Gastrocnemius medialis (tissue), 4 donors: ENCODE results near the gene LDLRAD3. TPM values are rescaled to one million over a fixed set of nuclear protein-coding genes. Genes with fewer than 3 reads are reported as not detected.

Experiments used
- ATAC-seq, 2 donors: fragments of 150-250 bp; one replicate each; pipeline ENCODE4 v1.9.1; 2016
- DNase-seq, 2 donors: peaks; one replicate each; pipeline ENCODE4 v3.0.0-alpha.2; 2019
- H3K27ac ChIP-seq, 4 donors: fragments of 200-600 bp; sonication (generic); 1 replicate in 1 of 4; 2 replicates in 3 of 4; pipeline ENCODE4 v1.5.1; 2016 to 2018; ENCODE audit warnings: mild to moderate bottlenecking in 2 of 4, moderate library complexity in 1 of 4
- H3K27me3 ChIP-seq, 3 donors: fragments of 200-600 bp; sonication (generic) in 2 of 3; 1 replicate in 1 of 3; 2 replicates in 2 of 3; pipeline versions ENCODE4 v1.5.1 to v1.6.0; 2016 to 2019; ENCODE audit warnings: mild to moderate bottlenecking in 1 of 3, moderate library complexity in 1 of 3
- H3K36me3 ChIP-seq, 2 donors: fragments of 200-600 bp; sonication (generic) in 1 of 2; one replicate each; pipeline ENCODE4 v1.5.1; 2017 to 2018
- H3K4me1 ChIP-seq, 2 donors: fragments of 200-600 bp; sonication (generic) in 1 of 2; one replicate each; pipeline ENCODE4 v1.5.1; 2016 to 2017; ENCODE audit warnings: mild to moderate bottlenecking in 2 of 2
- H3K4me3 ChIP-seq, 4 donors: fragments of 200-600 bp; sonication (generic) in 3 of 4; 1 replicate in 1 of 4; 2 replicates in 3 of 4; pipeline ENCODE4 v1.5.1; 2016 to 2019; ENCODE audit warnings: mild to moderate bottlenecking in 2 of 4
- H3K9me3 ChIP-seq, 3 donors: fragments of 200-600 bp; sonication (generic) in 2 of 3; 1 replicate in 1 of 3; 2 replicates in 2 of 3; pipeline ENCODE4 v1.5.1; 2016 to 2019
- CTCF ChIP-seq, 5 experiments: fragments of 450-650 bp in 3 of 5; fragments of 200-600 bp in 2 of 5; sonication (generic) in 2 of 5; IDR thresholded peaks in 4 of 5; conservative IDR thresholded peaks in 1 of 5; 1 replicate in 4 of 5; 2 replicates in 1 of 5; pipeline ENCODE4 v1.5.1; 2016 to 2019; ENCODE audit warnings: antibody characterized with exemption in 5 of 5, mild to moderate bottlenecking in 3 of 5, moderate library complexity in 3 of 5
- POLR2A ChIP-seq, 2 donors: fragments of 450-650 bp; IDR thresholded peaks; one replicate each; pipeline ENCODE4 v1.6.1; 2017; ENCODE audit warnings: antibody characterized with exemption in 2 of 2, mild to moderate bottlenecking in 2 of 2, moderate library complexity in 2 of 2
- in situ Hi-C, 4 donors: fragments of 200-750 bp; cut with MboI; loops; one replicate each; pipeline versions ENCODE4 v1.15.0 to v1.8.0; 2017; ENCODE audit warnings: low sequenced_read_pairs in 4 of 4
- intact Hi-C: fragments of 100-400 bp; cut with DNase I; formaldehyde crosslinking; loops from one replicate; pipeline ENCODE4 v1.15.1; 2023; ENCODE audit warnings: low total_unique reads
- total RNA-seq, 4 donors: library from RNA; depleted of rRNA; stranded (reverse); fragments of >200 nt; gene quantifications; one replicate each; pipeline versions ENCODE4 v1.1.0 to v1.2.3, GENCODE V29; 2016

LDLRAD3 gene
- total RNA-seq, 4 donors from 2014 or later: 6.1 to 12.8 (median 11.8) TPM

GRCh38 chr11:36141196-36141953, 197.5 kb downstream of the LDLRAD3 start:
- no peak for ATAC-seq
- no peaks in the 10 kb centered on the region for H3K9me3 ChIP-seq
- no peak for DNase-seq
- H3K27me3 ChIP-seq: no peaks in the 10 kb centered on the region
- H3K27ac ChIP-seq: no peak overlapping the region
- intact Hi-C loops (no loop called here), in situ Hi-C loops (loop anchor here in 1 of 4 donors (25.0 kb wide), 1 partner anchor 529 kb away; the partner anchor contains the start of gene FJX1)
- H3K4me3 ChIP-seq: no peak overlapping the region
- no peaks in the 10 kb centered on the region for H3K36me3 ChIP-seq
- no peaks in the 10 kb centered on the region for H3K4me1 ChIP-seq
- TF ChIP-seq POLR2A (IDR thresholded peaks at IDR 0.05): no peak
- TF ChIP-seq CTCF (IDR thresholded peaks at IDR 0.05 in 4 of 5, conservative IDR thresholded peaks at IDR 0.05 in 1 of 5): no peak

- Histone ChIP-seq H3K27me3 (no peaks in the 10 kb centered on the region), H3K27ac (no peak overlapping the region), H3K4me3 (no peak overlapping the region), H3K36me3 (no peaks in the 10 kb centered on the region), H3K9me3 (no peaks in the 10 kb centered on the region), H3K4me1 (no peaks in the 10 kb centered on the region)
- DNase-seq (no peak), ATAC-seq (no peak)
- in situ Hi-C loops: loop anchor here in 1 of 4 donors (25.0 kb wide), 1 partner anchor 530 kb away; the partner anchor contains the start of gene FJX1
- intact Hi-C loops: no loop called here
- no peak for TF ChIP-seq CTCF (IDR thresholded peaks at IDR 0.05 in 4 of 5, conservative IDR thresholded peaks at IDR 0.05 in 1 of 5)
- no peak for TF ChIP-seq POLR2A (IDR thresholded peaks at IDR 0.05)
Measured at GRCh38 chr11:36141956-36142355, 198.1 kb downstream of the LDLRAD3 start.

- in situ Hi-C loops: loop anchor here in 1 of 4 donors (25.0 kb wide), 1 partner anchor 530 kb away; the partner anchor contains the start of gene FJX1
- no peak for DNase-seq
- no peak for TF ChIP-seq CTCF (IDR thresholded peaks at IDR 0.05 in 4 of 5, conservative IDR thresholded peaks at IDR 0.05 in 1 of 5)
- ATAC-seq: no peak
- H3K4me3 ChIP-seq: no peak overlapping the region
- H3K4me1 ChIP-seq: no peaks in the 10 kb centered on the region
- H3K36me3 ChIP-seq: no peaks in the 10 kb centered on the region
- no peak overlapping the region for H3K27ac ChIP-seq
- H3K9me3 ChIP-seq: no peaks in the 10 kb centered on the region
- intact Hi-C loops: no loop called here
- no peaks in the 10 kb centered on the region for H3K27me3 ChIP-seq
Measured at GRCh38 chr11:36142439-36142838, 198.6 kb downstream of the LDLRAD3 start.

- intact Hi-C loops (no loop called here), in situ Hi-C loops (loop anchor here in 1 of 4 donors (25.0 kb wide), 1 partner anchor 531 kb away; the partner anchor contains the start of gene FJX1)
- no peak for DNase-seq
Measured at GRCh38 chr11:36142879-36143278, 199.0 kb downstream of the LDLRAD3 start.

More at GRCh38 chr11:36142879-36143278, 199.0 kb downstream of the LDLRAD3 start:
- Histone ChIP-seq H3K4me1 (no peaks in the 10 kb centered on the region), H3K9me3 (no peaks in the 10 kb centered on the region), H3K27ac (no peak overlapping the region), H3K4me3 (no peak overlapping the region), H3K27me3 (no peaks in the 10 kb centered on the region), H3K36me3 (no peaks in the 10 kb centered on the region)
- no peak for ATAC-seq
- TF ChIP-seq CTCF (IDR thresholded peaks at IDR 0.05 in 4 of 5, conservative IDR thresholded peaks at IDR 0.05 in 1 of 5): no peak
- no peak for TF ChIP-seq POLR2A (IDR thresholded peaks at IDR 0.05)
